SK-N-SH treated with all-trans-retinoic acid at 6 μM for 48 hours (cell line): ENCODE measurements around the gene UNC13C.

ENCODE experiments used
- BACH2 ChIP-seq: fragments of 250-450 bp; sonication (Bioruptor Pico); IDR thresholded peaks from 2 replicates; pipeline ENCODE4 v1.9.0; 2021; ENCODE audit warnings: mild to moderate bottlenecking, borderline replicate concordance
- ESRRG ChIP-seq: fragments of 250-450 bp; sonication (Bioruptor Pico); IDR thresholded peaks from 2 replicates; pipeline ENCODE4 v1.6.1; 2021; ENCODE audit warnings: mild to moderate bottlenecking
- OSR1 ChIP-seq: fragments of 250-450 bp; sonication (Bioruptor Pico); IDR thresholded peaks from 2 replicates; pipeline ENCODE4 v1.8.0; 2022; ENCODE audit warnings: moderate library complexity, mild to moderate bottlenecking, inconsistent platforms
- PPARA ChIP-seq: fragments of 250-450 bp; sonication (Bioruptor Pico); IDR thresholded peaks from 2 replicates; pipeline ENCODE4 v1.5.0; 2020; ENCODE audit warnings: mild to moderate bottlenecking, borderline replicate concordance
- RARB ChIP-seq: fragments of 250-450 bp; sonication (Bioruptor Pico); IDR thresholded peaks from 2 replicates; pipeline ENCODE4 v1.8.0; 2021; ENCODE audit warnings: mild to moderate bottlenecking, moderate library complexity
- SNAI2 ChIP-seq: fragments of 250-450 bp; sonication (Bioruptor Pico); IDR thresholded peaks from 2 replicates; pipeline ENCODE4 v1.5.0; 2020; ENCODE audit warnings: mild to moderate bottlenecking, moderate library complexity
- TCF4 ChIP-seq: fragments of 250-450 bp; sonication (Bioruptor Pico); IDR thresholded peaks from 2 replicates; pipeline ENCODE4 v1.8.0; 2021; ENCODE audit warnings: mild to moderate bottlenecking, moderate library complexity, borderline replicate concordance
- ZFP3 ChIP-seq: fragments of 250-450 bp; sonication (Bioruptor Pico); IDR thresholded peaks from 2 replicates; pipeline ENCODE4 v1.5.0; 2020; ENCODE audit warnings: mild to moderate bottlenecking, moderate library complexity
- ZFP30 ChIP-seq: fragments of 450-650 bp; formaldehyde crosslinking; IDR thresholded peaks from 2 replicates; pipeline ENCODE4 v1.5.0; 2022; ENCODE audit warnings: mild to moderate bottlenecking, moderate library complexity
- ZNF8 ChIP-seq: fragments of 450-650 bp; formaldehyde crosslinking; IDR thresholded peaks from 2 replicates; pipeline ENCODE4 v1.5.0; 2020; ENCODE audit warnings: mild to moderate bottlenecking, moderate library complexity
- TF ChIP-seq, protein P1 (sequence below): fragments of 250-450 bp; sonication (Bioruptor Pico); IDR thresholded peaks from 2 replicates; pipeline ENCODE4 v1.8.0; 2020; ENCODE audit warnings: mild to moderate bottlenecking, moderate library complexity, borderline replicate concordance
- TF ChIP-seq, protein P2 (sequence below): fragments of 250-450 bp; sonication (Bioruptor Pico); IDR thresholded peaks from 2 replicates; pipeline ENCODE4 v1.5.1; 2021; ENCODE audit warnings: mild to moderate bottlenecking, moderate library complexity

DNA sequence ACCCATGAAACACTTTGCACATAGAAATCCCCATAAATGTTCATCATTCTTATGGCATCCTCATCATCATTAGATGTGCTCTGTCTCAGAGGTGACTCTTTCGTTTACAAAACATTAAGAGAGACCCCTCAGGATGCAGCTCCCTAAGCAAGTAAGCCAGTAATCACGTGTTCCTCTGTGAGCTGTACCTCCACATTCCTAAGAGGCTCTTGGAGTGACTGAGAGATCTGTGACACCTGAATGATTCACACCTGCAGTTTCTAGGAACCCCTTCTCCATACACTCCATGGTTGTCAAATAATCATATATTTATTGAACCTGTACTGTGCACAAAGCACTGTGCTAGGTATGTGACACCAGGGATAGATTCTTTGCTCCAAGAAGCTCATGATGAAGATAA lies 602.4 kb downstream of the UNC13C start:
- TF ChIP-seq, protein P1, sequence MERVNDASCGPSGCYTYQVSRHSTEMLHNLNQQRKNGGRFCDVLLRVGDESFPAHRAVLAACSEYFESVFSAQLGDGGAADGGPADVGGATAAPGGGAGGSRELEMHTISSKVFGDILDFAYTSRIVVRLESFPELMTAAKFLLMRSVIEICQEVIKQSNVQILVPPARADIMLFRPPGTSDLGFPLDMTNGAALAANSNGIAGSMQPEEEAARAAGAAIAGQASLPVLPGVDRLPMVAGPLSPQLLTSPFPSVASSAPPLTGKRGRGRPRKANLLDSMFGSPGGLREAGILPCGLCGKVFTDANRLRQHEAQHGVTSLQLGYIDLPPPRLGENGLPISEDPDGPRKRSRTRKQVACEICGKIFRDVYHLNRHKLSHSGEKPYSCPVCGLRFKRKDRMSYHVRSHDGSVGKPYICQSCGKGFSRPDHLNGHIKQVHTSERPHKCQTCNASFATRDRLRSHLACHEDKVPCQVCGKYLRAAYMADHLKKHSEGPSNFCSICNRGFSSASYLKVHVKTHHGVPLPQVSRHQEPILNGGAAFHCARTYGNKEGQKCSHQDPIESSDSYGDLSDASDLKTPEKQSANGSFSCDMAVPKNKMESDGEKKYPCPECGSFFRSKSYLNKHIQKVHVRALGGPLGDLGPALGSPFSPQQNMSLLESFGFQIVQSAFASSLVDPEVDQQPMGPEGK (CRISPR knock-in tag): no peak
- no peak for TF ChIP-seq OSR1 (CRISPR knock-in tag)
- no peak for TF ChIP-seq SNAI2
- TF ChIP-seq ZFP30 (CRISPR knock-in tag): no peak
- TF ChIP-seq ZNF8: no peak
- TF ChIP-seq BACH2 (CRISPR knock-in tag): no peak
- TF ChIP-seq, protein P2, sequence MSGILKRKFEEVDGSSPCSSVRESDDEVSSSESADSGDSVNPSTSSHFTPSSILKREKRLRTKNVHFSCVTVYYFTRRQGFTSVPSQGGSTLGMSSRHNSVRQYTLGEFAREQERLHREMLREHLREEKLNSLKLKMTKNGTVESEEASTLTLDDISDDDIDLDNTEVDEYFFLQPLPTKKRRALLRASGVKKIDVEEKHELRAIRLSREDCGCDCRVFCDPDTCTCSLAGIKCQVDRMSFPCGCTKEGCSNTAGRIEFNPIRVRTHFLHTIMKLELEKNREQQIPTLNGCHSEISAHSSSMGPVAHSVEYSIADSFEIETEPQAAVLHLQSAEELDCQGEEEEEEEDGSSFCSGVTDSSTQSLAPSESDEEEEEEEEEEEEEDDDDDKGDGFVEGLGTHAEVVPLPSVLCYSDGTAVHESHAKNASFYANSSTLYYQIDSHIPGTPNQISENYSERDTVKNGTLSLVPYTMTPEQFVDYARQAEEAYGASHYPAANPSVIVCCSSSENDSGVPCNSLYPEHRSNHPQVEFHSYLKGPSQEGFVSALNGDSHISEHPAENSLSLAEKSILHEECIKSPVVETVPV: no peak
- no peak for TF ChIP-seq ZFP3 (CRISPR knock-in tag)
- TF ChIP-seq PPARA (CRISPR knock-in tag): no peak
- TF ChIP-seq ESRRG: no peak
- TF ChIP-seq TCF4 (CRISPR knock-in tag): no peak
- no peak for TF ChIP-seq RARB
